Tibial nerve (tissue), 4 donors: ENCODE data around the gene NRXN2. TPM values are rescaled to one million over a fixed set of nuclear protein-coding genes. Genes with fewer than 3 reads are reported as not detected.

Experiments
- DNase-seq, 2 donors: peaks; one replicate each; pipeline ENCODE4 v3.0.0-alpha.2; 2019; ENCODE audit warnings: low spot score in 2 of 2
- H3K27ac ChIP-seq, 4 donors: fragments of 200-600 bp; sonication (generic) in 3 of 4; one replicate each; pipeline ENCODE4 v1.5.1; 2017 to 2019; ENCODE audit warnings: mild to moderate bottlenecking in 1 of 4
- H3K27me3 ChIP-seq, 2 donors: fragments of 200-600 bp; sonication (generic) in 1 of 2; one replicate each; pipeline versions ENCODE4 v1.5.1 to v1.6.0; 2017 to 2019
- H3K36me3 ChIP-seq, 3 donors: fragments of 200-600 bp; sonication (generic); one replicate each; pipeline ENCODE4 v1.5.1; 2018 to 2019
- H3K4me1 ChIP-seq, 4 donors: fragments of 200-600 bp; sonication (generic) in 3 of 4; one replicate each; pipeline ENCODE4 v1.5.1; 2017 to 2019
- H3K4me3 ChIP-seq, 4 donors: fragments of 200-600 bp; sonication (generic) in 3 of 4; one replicate each; pipeline ENCODE4 v1.5.1; 2017 to 2019; ENCODE audit warnings: mild to moderate bottlenecking in 1 of 4, moderate library complexity in 1 of 4
- H3K9me3 ChIP-seq, 4 donors: fragments of 200-600 bp; sonication (generic) in 3 of 4; one replicate each; pipeline ENCODE4 v1.5.1; 2017 to 2019
- EP300 ChIP-seq, 2 donors: sonication (generic); formaldehyde crosslinking; IDR thresholded peaks; one replicate each; pipeline ENCODE4 v1.6.1; 2017; ENCODE audit warnings: antibody characterized with exemption in 2 of 2, mild to moderate bottlenecking in 1 of 2
- POLR2A ChIP-seq, 2 donors: fragments of 450-650 bp; IDR thresholded peaks; one replicate each; pipeline ENCODE4 v1.6.1; 2017; ENCODE audit warnings: antibody characterized with exemption in 2 of 2, mild to moderate bottlenecking in 2 of 2, moderate library complexity in 2 of 2
- WGBS, 2 donors: methylation state at CpG; one replicate each; pipeline ENCODE4 v1.1.5; 2018; 5-methylcytosine and 5-hydroxymethylcytosine counted together
- total RNA-seq, 4 donors: library from RNA; depleted of rRNA; stranded (reverse); fragments of >200 nt; gene quantifications; one replicate each; pipeline ENCODE4 v1.1.0, GENCODE V29; 2016
- TF ChIP-seq, protein P1 (sequence below), 5 experiments: fragments of 200-600 bp in 3 of 5; fragments of 450-650 bp in 2 of 5; sonication (generic) in 3 of 5; IDR thresholded peaks; one replicate each; pipeline ENCODE4 v1.5.1; 2016 to 2019; ENCODE audit warnings: antibody characterized with exemption in 5 of 5, mild to moderate bottlenecking in 3 of 5, moderate library complexity in 2 of 5

Gene NRXN2
- total RNA-seq, 4 donors from 2014 or later: 1.7 to 25.5 (median 8.7) TPM

DNA sequence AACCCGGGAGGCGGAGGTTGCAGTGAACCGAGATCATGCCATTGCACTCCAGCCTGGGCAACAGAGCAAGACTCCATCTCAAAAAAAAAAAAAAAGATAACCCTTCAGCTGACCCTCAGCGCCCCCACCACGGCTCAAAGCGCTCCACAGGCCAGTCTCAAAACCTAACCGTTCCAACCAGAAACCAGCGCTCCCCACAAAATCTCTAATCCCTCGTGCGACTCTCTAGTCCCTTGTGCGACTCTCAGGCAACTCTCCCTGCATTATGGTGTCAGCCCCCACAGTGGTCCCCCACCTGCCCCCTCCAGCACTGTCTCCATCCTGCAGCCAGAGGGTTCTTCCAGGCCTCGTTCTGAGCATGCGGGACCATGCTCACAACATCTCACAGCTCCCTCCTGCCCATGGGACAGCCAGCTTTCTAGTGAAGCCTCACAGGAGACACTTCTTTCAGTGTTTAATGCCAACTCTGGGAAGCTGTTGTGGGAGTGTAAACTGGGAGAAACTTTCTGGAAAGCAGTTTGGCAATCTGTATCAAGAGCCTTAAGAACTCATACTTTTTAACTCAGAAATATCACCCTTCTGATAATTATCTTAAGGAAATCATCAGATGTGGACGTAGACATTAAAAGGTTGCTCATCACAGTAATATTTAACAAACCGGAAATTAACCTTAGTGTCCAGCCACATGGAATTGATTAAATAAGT, 25.1 kb upstream of the NRXN2 start:
- peak overlapping the region in 2 of 4 donors; percentile 18 to 24 for H3K27ac ChIP-seq
- no peak for TF ChIP-seq POLR2A (IDR thresholded peaks at IDR 0.05)
- TF ChIP-seq, protein P1, sequence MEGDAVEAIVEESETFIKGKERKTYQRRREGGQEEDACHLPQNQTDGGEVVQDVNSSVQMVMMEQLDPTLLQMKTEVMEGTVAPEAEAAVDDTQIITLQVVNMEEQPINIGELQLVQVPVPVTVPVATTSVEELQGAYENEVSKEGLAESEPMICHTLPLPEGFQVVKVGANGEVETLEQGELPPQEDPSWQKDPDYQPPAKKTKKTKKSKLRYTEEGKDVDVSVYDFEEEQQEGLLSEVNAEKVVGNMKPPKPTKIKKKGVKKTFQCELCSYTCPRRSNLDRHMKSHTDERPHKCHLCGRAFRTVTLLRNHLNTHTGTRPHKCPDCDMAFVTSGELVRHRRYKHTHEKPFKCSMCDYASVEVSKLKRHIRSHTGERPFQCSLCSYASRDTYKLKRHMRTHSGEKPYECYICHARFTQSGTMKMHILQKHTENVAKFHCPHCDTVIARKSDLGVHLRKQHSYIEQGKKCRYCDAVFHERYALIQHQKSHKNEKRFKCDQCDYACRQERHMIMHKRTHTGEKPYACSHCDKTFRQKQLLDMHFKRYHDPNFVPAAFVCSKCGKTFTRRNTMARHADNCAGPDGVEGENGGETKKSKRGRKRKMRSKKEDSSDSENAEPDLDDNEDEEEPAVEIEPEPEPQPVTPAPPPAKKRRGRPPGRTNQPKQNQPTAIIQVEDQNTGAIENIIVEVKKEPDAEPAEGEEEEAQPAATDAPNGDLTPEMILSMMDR (IDR thresholded peaks at IDR 0.05): no peak
- no peak for TF ChIP-seq EP300 (IDR thresholded peaks at IDR 0.05)

GRCh38 chr11:64746486-64746885, 23.5 kb upstream of the NRXN2 start:
- Histone ChIP-seq H3K4me1 (peaks cover 0 to 47% (median 34%) of the 10 kb centered on the region in 4 donors), H3K27me3 (peaks cover 0 to 36% of the 10 kb centered on the region in 2 donors), H3K27ac (peak overlapping the region; percentile 60 to 93 (median 87)), H3K36me3 (peaks cover 0 to 12% (median 0%) of the 10 kb centered on the region in 3 donors), H3K4me3 (no peak overlapping the region), H3K9me3 (no peaks in the 10 kb centered on the region)
- WGBS, 2 donors: 62 to 71% methylated on average over 5 to 10 of the region's 10 CpGs
- TF ChIP-seq POLR2A (IDR thresholded peaks at IDR 0.05) (no peak), EP300 (IDR thresholded peaks at IDR 0.05) (no peak)
- TF ChIP-seq, protein P1 (IDR thresholded peaks at IDR 0.05): no peak
- DNase-seq: no peak

More for the DNA sequence above, 25.1 kb upstream of the NRXN2 start:
- Histone ChIP-seq H3K27me3 (peaks cover 0 to 20% of the 10 kb centered on the region in 2 donors), H3K36me3 (peaks cover 0 to 12% (median 0%) of the 10 kb centered on the region in 3 donors), H3K4me1 (peaks cover 0 to 31% (median 22%) of the 10 kb centered on the region in 4 donors), H3K9me3 (no peaks in the 10 kb centered on the region), H3K4me3 (no peak overlapping the region)
- 75 to 76% methylated on average over 15 of the region's 15 CpGs for WGBS, 2 donors
- no peak for DNase-seq

GRCh38 chr11:64745521-64746328, 22.7 kb upstream of the NRXN2 start:
- WGBS, 2 donors: 1 to 2% methylated on average over 35 to 36 of the region's 52 CpGs
- H3K36me3 ChIP-seq: peaks cover 0 to 7% (median 0%) of the 10 kb centered on the region in 3 donors
- peak overlapping the region; percentile 35 to 57 (median 46) for H3K4me3 ChIP-seq

DNA sequence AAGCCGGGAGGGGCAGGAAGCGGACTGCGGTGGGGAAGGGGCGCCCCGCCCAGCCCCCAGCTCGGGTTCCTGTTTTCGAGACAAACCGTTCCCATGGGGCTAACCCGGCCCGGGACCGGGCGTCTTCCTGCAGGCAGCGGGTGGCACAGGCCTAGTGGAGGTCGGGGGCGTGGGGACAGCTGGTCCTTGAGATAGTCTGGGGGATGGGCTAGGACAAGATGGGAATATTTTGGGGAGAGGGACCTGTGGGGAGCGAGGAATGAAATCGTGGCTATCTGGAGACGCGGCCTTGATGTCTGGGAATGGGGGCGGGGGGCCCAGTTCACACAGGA, 22.2 kb upstream of the NRXN2 start:
- H3K4me3 ChIP-seq: peak overlapping the region; percentile 35 to 57 (median 46)
- peak overlapping the region; percentile 61 to 93 (median 87) for H3K27ac ChIP-seq
- peaks cover 0 to 4% (median 0%) of the 10 kb centered on the region in 3 donors for H3K36me3 ChIP-seq
- peaks cover 0 to 37% of the 10 kb centered on the region in 2 donors for H3K27me3 ChIP-seq
- TF ChIP-seq, protein P1 (IDR thresholded peaks at IDR 0.05): no peak
- TF ChIP-seq POLR2A (IDR thresholded peaks at IDR 0.05): no peak
- TF ChIP-seq EP300 (IDR thresholded peaks at IDR 0.05): no peak
- DNase-seq: peak; percentile 41 to 47
- no peaks in the 10 kb centered on the region for H3K9me3 ChIP-seq
- 0% methylated on average over 13 to 15 of the region's 20 CpGs for WGBS, 2 donors
- peaks cover 0 to 52% (median 34%) of the 10 kb centered on the region in 4 donors for H3K4me1 ChIP-seq

More at GRCh38 chr11:64745521-64746328, 22.7 kb upstream of the NRXN2 start:
- Histone ChIP-seq H3K9me3 (no peaks in the 10 kb centered on the region), H3K4me1 (peaks cover 0 to 52% (median 34%) of the 10 kb centered on the region in 4 donors), H3K27ac (peak overlapping the region; percentile 61 to 93 (median 87)), H3K27me3 (peaks cover 0 to 37% of the 10 kb centered on the region in 2 donors)
- DNase-seq: peak; percentile 54 to 59
- TF ChIP-seq POLR2A (IDR thresholded peaks at IDR 0.05) (peak in 1 of 2 donors; percentile 49), EP300 (IDR thresholded peaks at IDR 0.05) (peak in 1 of 2 donors; percentile 53)
- TF ChIP-seq, protein P1 (IDR thresholded peaks at IDR 0.05): no peak
